AG10803 (cell line): ENCODE data around the gene AMH.
"Not testable (repeated sequence)": the region's sequence is repeated elsewhere in the genome, so short reads cannot be mapped to it uniquely, and the experiment has no call there.

Experiments used
- DNase-seq: peaks from one replicate; pipeline ENCODE4 v3.0.0; 2010; ENCODE audit warnings: low read depth
- H3K4me3 ChIP-seq: 2 replicates; pipeline ENCODE4 v1.5.1; 2011; ENCODE audit warnings: mild to moderate bottlenecking, low read length, control low read depth
- CTCF ChIP-seq: conservative IDR thresholded peaks from 2 replicates; pipeline ENCODE4 v1.5.1; 2011; ENCODE audit warnings: mild to moderate bottlenecking, low read length, control low read depth, inconsistent platforms

AMH gene

GRCh38 chr19:2275588-2276428, 26.7 kb downstream of the AMH start:
- TF ChIP-seq CTCF: no peak
- DNase-seq: no peak
- H3K4me3 ChIP-seq: no peak overlapping the region

- TF ChIP-seq CTCF: no peak
- H3K4me3 ChIP-seq: no peak overlapping the region
- DNase-seq: no peak
Observed at GRCh38 chr19:2276429-2276986, 27.4 kb downstream of the AMH start.

GRCh38 chr19:2277138-2277537, 28.0 kb downstream of the AMH start:
- H3K4me3 ChIP-seq: no peak overlapping the region
- no peak for TF ChIP-seq CTCF
- DNase-seq: no peak

- no peak for TF ChIP-seq CTCF
- DNase-seq: no peak
- H3K4me3 ChIP-seq: no peak overlapping the region
Observed at GRCh38 chr19:2278459-2279158, 29.5 kb downstream of the AMH start.

- no peak for DNase-seq
- no peak overlapping the region for H3K4me3 ChIP-seq
- no peak for TF ChIP-seq CTCF
Observed at GRCh38 chr19:2280633-2281264, 31.6 kb downstream of the AMH start.

GRCh38 chr19:2281265-2282061, 32.3 kb downstream of the AMH start:
- not testable (repeated sequence) for H3K4me3 ChIP-seq, DNase-seq
